OCI-LY1 (cell line): ENCODE results near the gene CIB1.

Experiments
- H2AFZ ChIP-seq: fragments of 200-600 bp; sonication (generic), shearing (Covaris generic); 2 replicates; pipeline ENCODE4 v1.6.0; 2014; ENCODE audit warnings: antibody characterized with exemption, mild to moderate bottlenecking, low read length
- H3F3A ChIP-seq: fragments of 200-600 bp; sonication (generic), shearing (Covaris generic); 2 replicates; pipeline ENCODE4 v1.6.0; 2014; ENCODE audit warnings: mild to moderate bottlenecking, antibody characterized with exemption, low read length, moderate library complexity; ENCODE audit not compliant: insufficient read depth
- H3K27ac ChIP-seq: fragments of 200-600 bp; sonication (generic); 2 replicates; pipeline ENCODE4 v1.5.1; 2014; ENCODE audit warnings: low read length, mixed run types, mild to moderate bottlenecking, low read depth; ENCODE audit not compliant: poor library complexity, severe bottlenecking
- H3K27me3 ChIP-seq: fragments of 200-600 bp; sonication (generic); 2 replicates; pipeline ENCODE4 v1.6.0; 2014; ENCODE audit warnings: antibody characterized with exemption, mild to moderate bottlenecking, low read length, moderate library complexity; ENCODE audit not compliant: insufficient read depth
- H3K36me3 ChIP-seq: fragments of 200-600 bp; sonication (generic); 2 replicates; pipeline ENCODE4 v1.6.1; 2014; ENCODE audit warnings: mild to moderate bottlenecking, antibody characterized with exemption, low read length, moderate library complexity, mixed read lengths; ENCODE audit not compliant: insufficient read depth
- H3K4me1 ChIP-seq: fragments of 200-600 bp; sonication (generic); 2 replicates; pipeline ENCODE4 v1.5.1; 2014; ENCODE audit warnings: mild to moderate bottlenecking, low read length, moderate library complexity; ENCODE audit not compliant: insufficient read depth, severe bottlenecking
- H3K4me2 ChIP-seq: fragments of 200-600 bp; sonication (generic), shearing (Covaris generic); 2 replicates; pipeline ENCODE4 v1.6.1; 2014; ENCODE audit warnings: low read length
- H3K4me3 ChIP-seq: fragments of 200-600 bp; sonication (generic); 2 replicates; pipeline ENCODE4 v1.5.1; 2014; ENCODE audit warnings: low read length, low read depth, mild to moderate bottlenecking, mixed read lengths; ENCODE audit not compliant: poor library complexity, severe bottlenecking
- H3K79me2 ChIP-seq: fragments of 200-600 bp; shearing (Covaris generic); 2 replicates; pipeline ENCODE4 v1.6.1; 2016; ENCODE audit warnings: mixed run types, low read length, mixed read lengths; ENCODE audit not compliant: insufficient read depth
- H3K9ac ChIP-seq: fragments of 200-600 bp; sonication (generic), shearing (Covaris generic); 2 replicates; pipeline ENCODE4 v1.6.1; 2014; ENCODE audit warnings: mild to moderate bottlenecking, low read length, mixed read lengths
- H3K9me2 ChIP-seq: fragments of 200-600 bp; sonication (generic), shearing (Covaris generic); 2 replicates; pipeline ENCODE4 v1.6.1; 2014; ENCODE audit warnings: low read depth, mild to moderate bottlenecking, low read length, mixed read lengths
- H3K9me3 ChIP-seq: fragments of 200-600 bp; shearing (Covaris generic); 2 replicates; pipeline ENCODE4 v1.6.1; 2014; ENCODE audit warnings: low read length, mixed read lengths
- H4K20me1 ChIP-seq: fragments of 200-600 bp; sonication (generic), shearing (Covaris generic); 2 replicates; pipeline ENCODE4 v1.6.0; 2016; ENCODE audit warnings: mild to moderate bottlenecking, low read length; ENCODE audit not compliant: insufficient read depth
- CTCF ChIP-seq: fragments of 200-600 bp; sonication (generic), shearing (Covaris generic); IDR thresholded peaks from 2 replicates; pipeline ENCODE4 v1.5.1; 2017; ENCODE audit warnings: mild to moderate bottlenecking, antibody characterized with exemption, low read length, moderate library complexity, mixed read lengths
- EZH2 ChIP-seq: fragments of 200-600 bp; sonication (generic), shearing (Covaris generic); IDR thresholded peaks from 2 replicates; pipeline ENCODE4 v1.8.0; 2017; ENCODE audit warnings: borderline replicate concordance, mixed run types, mild to moderate bottlenecking, antibody characterized with exemption, low read length, moderate library complexity, mixed read lengths

Gene CIB1

GRCh38 chr15:90266485-90266884 is 32.7 kb upstream of the CIB1 start:
- Histone ChIP-seq H2AFZ (no peak overlapping the region), H4K20me1 (no peaks in the 10 kb centered on the region), H3K4me1 (peaks cover 39% of the 10 kb centered on the region), H3K9me2 (no peaks in the 10 kb centered on the region), H3K9ac (peak overlapping the region; percentile 86), H3K27ac (peak overlapping the region; percentile 65), H3K27me3 (no peaks in the 10 kb centered on the region), H3K36me3 (peaks cover 38% of the 10 kb centered on the region), H3K4me2 (peak overlapping the region; percentile 81), H3F3A (no peaks in the 10 kb centered on the region), H3K4me3 (peak overlapping the region; percentile 90), H3K9me3 (no peaks in the 10 kb centered on the region), H3K79me2 (peaks cover 35% of the 10 kb centered on the region)
- no peak for TF ChIP-seq EZH2
- TF ChIP-seq CTCF, result no peak

- Histone ChIP-seq H3K27me3 (no peaks in the 10 kb centered on the region), H3K9ac (peak overlapping the region; percentile 86), H3K9me2 (no peaks in the 10 kb centered on the region), H3F3A (no peaks in the 10 kb centered on the region), H3K36me3 (peaks cover 34% of the 10 kb centered on the region), H3K9me3 (no peaks in the 10 kb centered on the region), H3K4me1 (peaks cover 39% of the 10 kb centered on the region), H3K27ac (peak overlapping the region; percentile 65), H3K4me3 (peak overlapping the region; percentile 90), H4K20me1 (no peaks in the 10 kb centered on the region), H3K4me2 (peak overlapping the region; percentile 81), H2AFZ (no peak overlapping the region), H3K79me2 (peaks cover 35% of the 10 kb centered on the region)
- TF ChIP-seq CTCF (no peak), EZH2 (no peak)
Measured at GRCh38 chr15:90266061-90266431, 32.3 kb upstream of the CIB1 start.

- H3K4me1 ChIP-seq, result peaks cover 39% of the 10 kb centered on the region
- H2AFZ ChIP-seq, result no peak within 1 kb of the TSS
- H3K36me3 ChIP-seq, result peaks cover 28% of the 10 kb centered on the region
- peak within 1 kb of the TSS; percentile 81 for H3K4me2 ChIP-seq
- H3K4me3 ChIP-seq, result peak within 1 kb of the TSS; percentile 90
- H3F3A ChIP-seq, result no peaks in the 10 kb centered on the region
- no peaks in the 10 kb centered on the region for H3K9me3 ChIP-seq
- peak within 1 kb of the TSS; percentile 86 for H3K9ac ChIP-seq
- no peaks in the 10 kb centered on the region for H3K27me3 ChIP-seq
- no peaks in the 10 kb centered on the region for H3K9me2 ChIP-seq
- H3K79me2 ChIP-seq, result peaks cover 35% of the 10 kb centered on the region
- H3K27ac ChIP-seq, result peak within 1 kb of the TSS; percentile 65
- no peaks in the 10 kb centered on the region for H4K20me1 ChIP-seq
- TF ChIP-seq EZH2 (no peak), CTCF (no peak)
Measured at GRCh38 chr15:90265271-90266060, 31.7 kb upstream of the CIB1 start, which contains the start of gene NGRN. Gene NGRN (plus strand): TSS chr15:90265672. CDS start chr15:90265713, 41 bp downstream.
